ENCODE results near the gene SH2D4B.

- TF ChIP-seq CTCF (IDR thresholded peaks at IDR 0.05) (no peak), POLR2A (IDR thresholded peaks at IDR 0.05) (no peak), EP300 (IDR thresholded peaks at IDR 0.05) (no peak)
Measured at GRCh38 chr10:80590585-80591125, 53.0 kb downstream of the SH2D4B start.

Measured in tibial nerve (tissue), 4 donors.